ENCODE measurements around the gene RABGGTA. TPM values are rescaled to one million over a fixed set of nuclear protein-coding genes. Genes with fewer than 3 reads are reported as not detected.
"Not testable (repeated sequence)": the region's sequence is repeated elsewhere in the genome, so short reads cannot be mapped to it uniquely, and the experiment has no call there.

Gene RABGGTA
- total RNA-seq, 1 donor from 2014 or later: 20.3 TPM

DNA sequence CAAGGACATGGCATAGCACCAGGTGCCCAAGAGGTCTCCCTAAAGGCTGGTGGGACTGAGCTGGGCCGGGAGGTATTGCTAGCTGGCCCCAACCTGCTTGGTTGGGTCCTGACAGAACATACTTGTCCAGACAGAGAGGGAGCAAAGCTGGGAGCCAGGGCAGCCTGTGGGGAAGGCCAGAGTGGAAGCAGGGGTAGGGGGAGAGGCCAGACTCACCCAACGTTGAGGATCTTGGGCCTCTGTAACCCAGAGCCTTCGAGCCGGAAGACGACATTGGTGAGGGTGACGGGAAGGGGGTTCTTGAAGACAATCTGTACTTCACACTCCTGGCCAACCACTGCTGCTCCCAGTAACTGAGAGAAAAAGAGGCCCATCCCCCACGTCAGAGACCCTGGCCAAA, 17.5 kb downstream of the RABGGTA start:
- no peak for ATAC-seq (ENCODE audit: poor library complexity)
- intact Hi-C loops (cut with DNase I): no loop called here
- DNase-seq: no peak

DNA sequence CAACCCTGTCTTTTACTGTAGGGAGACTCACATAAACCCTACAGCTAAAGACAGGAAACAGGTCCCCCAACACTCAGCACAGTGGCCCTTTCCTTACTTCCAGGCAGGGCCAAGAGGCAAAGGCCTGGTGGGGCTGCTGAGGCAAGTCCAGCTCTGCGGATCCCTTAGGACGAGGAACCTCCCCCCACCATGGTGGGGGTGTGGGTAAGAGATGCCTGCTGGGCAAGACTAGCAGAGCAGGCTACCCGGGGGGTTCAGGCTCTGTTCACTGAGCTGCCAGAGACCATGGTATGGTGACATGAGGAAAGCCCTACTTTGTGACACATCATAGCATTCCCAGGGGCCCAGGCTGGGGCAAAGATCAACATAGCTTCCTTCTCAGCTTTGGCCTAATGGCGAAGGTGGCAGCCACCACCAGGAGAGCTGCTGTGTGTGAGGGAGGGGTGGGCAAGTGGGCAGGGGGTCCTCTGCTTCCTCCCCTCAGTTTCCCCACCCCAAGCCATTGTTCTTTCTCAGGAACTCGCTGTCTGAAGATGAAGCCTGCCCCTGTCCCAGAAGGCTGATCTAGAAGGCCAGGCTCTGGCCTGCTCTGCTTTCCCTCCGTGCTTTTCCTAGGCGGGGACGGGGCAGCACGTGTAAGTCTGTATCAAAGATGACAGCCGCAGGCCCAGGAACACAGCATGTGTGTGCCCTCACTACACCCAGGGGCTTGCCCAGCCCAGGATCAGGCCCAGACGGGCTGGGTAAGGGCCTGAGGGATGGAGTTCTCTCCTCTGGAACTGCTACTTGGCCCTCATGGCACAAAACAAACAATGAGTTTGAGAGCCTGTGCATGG, 18.9 kb downstream of the RABGGTA start:
- intact Hi-C loops (cut with DNase I): no loop called here
- no peak for ATAC-seq (ENCODE audit: poor library complexity)

DNA sequence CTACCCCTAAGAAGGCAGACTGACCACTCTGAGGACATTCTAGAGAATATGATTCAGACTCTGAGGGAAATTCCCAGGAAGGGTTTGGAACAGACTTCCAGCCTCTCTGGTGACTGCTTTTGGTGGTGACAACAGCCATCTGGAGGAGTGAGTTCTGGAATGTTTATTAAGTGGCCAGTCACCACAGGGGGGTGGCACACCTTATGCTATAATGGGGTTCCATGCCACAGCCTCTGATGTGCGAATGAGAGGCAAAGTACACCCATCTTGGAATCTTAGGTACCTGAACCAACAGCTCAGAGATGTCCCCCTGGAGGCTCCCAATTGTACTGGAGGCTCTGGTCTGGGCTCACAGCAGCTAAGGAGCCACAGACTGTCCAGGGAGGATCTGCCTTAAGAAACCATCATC, 19.5 kb downstream of the RABGGTA start:
- ATAC-seq (ENCODE audit: poor library complexity) (no peak), DNase-seq (no peak)
- intact Hi-C loops (cut with DNase I): no loop called here

More for the DNA sequence above, 18.9 kb downstream of the RABGGTA start:
- no peak for DNase-seq

DNA sequence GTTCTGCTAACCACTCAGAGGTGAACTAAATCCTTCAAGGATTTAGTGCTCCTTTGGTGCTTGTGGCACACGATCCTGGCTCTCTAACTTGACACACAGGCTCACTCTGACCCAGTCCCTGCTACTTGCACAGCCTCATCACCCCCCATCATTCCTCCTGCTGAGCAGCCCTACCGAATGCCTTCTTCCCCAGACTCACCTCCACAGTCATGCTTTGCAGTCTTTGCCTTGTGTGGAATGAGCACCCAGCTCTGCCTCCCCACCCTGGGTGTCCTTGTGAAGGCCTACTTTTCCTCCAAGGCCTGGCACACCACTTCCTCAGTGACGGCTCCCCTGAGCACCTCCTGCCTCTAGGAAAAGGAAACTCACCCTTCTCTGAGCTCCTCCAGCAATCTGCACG, 21.0 kb downstream of the RABGGTA start:
- intact Hi-C loops (cut with DNase I): no loop called here
- DNase-seq (no peak), ATAC-seq (ENCODE audit: poor library complexity) (no peak)

DNA sequence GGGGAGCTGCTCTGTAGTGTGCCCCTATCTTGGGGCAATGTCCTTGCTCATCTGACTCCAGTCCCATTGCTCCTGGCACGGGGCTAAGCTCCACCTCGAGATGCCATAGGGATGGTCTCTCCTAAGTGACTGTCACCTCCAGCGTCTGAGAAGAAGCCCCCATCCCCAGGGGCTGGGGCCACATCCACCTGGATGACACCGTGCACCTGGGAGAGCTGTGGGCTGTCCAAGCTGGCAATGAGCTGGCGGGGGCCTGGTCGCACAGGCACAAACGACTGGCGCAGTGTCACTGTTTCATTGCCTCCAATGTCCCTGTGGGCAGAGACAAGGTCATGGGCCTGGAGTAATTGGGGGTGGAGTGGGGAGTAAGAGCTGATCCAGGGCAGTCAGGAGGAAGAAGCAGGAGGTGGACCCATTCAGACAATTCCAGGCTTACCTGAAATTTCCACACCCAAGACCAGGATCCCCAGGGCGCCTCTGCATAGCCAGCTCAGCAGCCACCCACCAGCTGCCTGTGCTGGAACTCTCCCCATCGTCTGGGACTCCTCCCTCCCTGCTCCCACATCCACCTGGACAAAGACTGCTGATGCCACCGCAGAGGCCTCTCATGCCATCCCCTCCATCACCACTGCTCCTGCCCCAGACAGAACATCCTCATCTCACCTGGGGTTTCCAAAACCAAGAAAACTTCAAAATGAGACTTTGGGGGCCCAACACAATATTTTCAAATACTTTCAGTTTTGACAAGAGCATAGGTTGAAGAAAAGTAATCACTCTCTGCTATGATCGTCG, 22.0 kb downstream of the RABGGTA start:
- no peak for ATAC-seq (ENCODE audit: poor library complexity)
- DNase-seq: no peak
- intact Hi-C loops (cut with DNase I): no loop called here

DNA sequence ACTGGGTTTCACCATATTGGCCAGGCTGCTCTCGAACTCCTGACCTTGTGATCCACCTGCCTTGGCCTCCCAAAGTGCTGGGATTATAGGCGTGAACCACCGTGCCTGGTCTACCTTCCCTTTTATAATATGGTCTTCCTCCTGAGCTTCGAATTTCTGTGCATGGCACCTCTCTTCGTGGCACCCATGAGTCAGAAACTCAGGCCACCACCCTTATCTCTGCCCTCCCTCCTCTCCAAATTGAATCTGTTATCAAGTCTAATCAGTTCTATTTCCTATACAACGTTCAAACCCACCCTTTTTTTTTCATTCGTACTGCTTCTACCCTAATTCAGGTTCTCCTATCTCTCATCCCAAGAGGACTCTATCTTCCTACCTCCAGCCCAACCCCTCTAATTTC, 24.0 kb downstream of the RABGGTA start:
- ATAC-seq (ENCODE audit: poor library complexity) (no peak), DNase-seq (no peak)
- intact Hi-C loops (cut with DNase I): no loop called here

DNA sequence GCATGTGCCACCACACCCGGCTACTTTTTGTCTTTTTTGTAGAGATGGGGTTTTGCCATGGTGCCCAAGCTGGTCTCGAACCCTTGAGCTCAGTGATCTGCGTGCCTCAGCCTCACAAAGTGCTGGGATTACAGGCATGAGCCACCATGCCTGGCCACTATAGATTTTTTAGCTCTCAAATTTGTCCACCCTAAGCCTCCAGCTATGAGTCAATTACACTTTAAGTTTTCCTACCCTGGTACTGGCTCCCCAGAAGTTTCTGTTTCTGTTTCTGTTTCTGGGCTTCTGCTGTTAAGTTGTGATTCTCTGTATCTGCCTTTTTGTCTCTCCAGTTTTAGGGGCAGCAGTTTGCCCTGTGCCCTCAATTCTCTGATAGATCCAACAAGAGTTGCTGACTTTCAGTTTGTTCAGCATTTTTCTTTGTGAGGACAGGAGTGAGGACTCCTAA, 24.6 kb downstream of the RABGGTA start:
- intact Hi-C loops (cut with DNase I): no loop called here
- no peak for DNase-seq
- no peak for ATAC-seq (ENCODE audit: poor library complexity)

DNA sequence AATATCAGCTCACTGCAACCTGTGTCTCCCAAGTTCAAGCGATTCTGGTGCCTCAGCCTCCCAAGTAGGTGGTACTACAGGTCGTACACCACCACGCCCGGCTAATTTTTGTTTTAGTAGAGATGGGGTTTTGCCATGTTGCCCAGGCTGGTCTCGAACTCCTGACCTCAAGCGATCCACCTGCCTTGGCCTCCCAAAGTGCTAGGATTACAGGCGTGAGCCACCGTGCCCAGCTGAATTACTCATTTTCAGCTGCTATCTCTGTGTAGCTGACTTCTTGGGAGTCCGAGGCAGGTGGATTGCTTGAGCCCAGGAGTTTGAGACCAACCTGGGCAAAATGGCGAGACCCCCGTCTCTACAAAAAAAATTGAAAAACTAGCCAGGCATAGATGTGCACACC, 26.0 kb downstream of the RABGGTA start:
- DNase-seq; intact Hi-C loops (cut with DNase I); ATAC-seq (ENCODE audit: poor library complexity): not testable (repeated sequence)

DNA sequence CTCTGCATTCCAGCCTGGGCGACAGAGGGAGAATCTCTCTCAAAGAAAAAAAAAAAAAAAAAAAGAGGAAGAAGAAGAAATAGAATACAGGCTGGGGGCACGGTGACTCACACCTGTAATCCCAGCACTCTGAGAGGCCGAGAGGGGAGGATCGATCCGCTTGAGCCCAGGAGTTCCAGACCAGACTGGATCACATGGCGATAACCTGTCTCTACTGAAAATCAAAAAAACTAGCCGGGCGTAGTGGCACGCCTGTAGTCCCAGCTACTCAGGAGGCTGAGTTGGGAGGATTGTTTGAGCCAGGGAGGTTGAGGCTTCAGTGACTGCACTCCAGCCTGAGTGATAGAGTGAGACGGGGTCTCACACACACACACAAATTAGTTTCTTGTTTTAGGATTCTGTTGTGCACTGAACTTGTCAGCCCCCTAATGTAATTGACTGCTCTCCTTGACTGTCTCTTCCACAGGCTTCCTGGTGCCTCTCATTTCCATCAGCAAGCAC, 28.0 kb downstream of the RABGGTA start:
- DNase-seq (no peak), ATAC-seq (ENCODE audit: poor library complexity) (peak; percentile 0)
- intact Hi-C loops (cut with DNase I): loop anchor here (2.0 kb wide), 1 partner anchor 53 kb away; no protein-coding TSS in a partner anchor

DNA sequence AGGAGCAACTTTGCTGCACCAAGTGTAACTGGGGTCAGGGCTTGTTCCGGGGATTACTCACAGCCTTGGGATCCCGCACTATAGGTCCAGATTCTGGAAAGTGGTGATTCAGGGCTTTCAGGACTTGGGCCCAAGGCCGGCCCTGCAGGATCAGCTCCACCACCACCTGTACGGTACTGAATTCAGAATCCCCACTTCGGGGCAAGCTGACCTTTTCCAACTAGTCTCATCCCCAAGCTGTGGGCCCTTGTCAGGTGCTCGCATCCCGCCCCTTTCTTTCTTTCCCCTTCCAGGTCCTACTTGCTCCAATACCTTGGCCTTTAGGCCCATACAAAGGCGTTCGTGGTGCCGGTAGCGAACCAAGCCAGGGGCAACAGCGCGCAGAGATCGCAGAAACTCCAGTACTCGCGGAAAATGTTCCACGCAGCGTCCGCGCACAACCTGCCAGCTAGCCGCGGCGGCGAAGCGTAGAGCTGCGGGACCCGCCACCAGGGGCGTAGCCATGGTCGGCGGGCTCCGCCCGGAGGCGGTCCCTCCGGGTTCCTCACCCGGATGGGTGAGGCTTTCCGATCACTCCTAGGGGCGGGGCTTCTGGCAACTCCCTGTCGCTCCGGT, 29.5 kb downstream of the RABGGTA start:
- intact Hi-C loops (cut with DNase I): loop anchor here (2.0 kb wide), 1 partner anchor 55 kb away; no protein-coding TSS in a partner anchor
- peak; percentile 95 for ATAC-seq (ENCODE audit: poor library complexity)
- DNase-seq: peak; percentile 94

DNA sequence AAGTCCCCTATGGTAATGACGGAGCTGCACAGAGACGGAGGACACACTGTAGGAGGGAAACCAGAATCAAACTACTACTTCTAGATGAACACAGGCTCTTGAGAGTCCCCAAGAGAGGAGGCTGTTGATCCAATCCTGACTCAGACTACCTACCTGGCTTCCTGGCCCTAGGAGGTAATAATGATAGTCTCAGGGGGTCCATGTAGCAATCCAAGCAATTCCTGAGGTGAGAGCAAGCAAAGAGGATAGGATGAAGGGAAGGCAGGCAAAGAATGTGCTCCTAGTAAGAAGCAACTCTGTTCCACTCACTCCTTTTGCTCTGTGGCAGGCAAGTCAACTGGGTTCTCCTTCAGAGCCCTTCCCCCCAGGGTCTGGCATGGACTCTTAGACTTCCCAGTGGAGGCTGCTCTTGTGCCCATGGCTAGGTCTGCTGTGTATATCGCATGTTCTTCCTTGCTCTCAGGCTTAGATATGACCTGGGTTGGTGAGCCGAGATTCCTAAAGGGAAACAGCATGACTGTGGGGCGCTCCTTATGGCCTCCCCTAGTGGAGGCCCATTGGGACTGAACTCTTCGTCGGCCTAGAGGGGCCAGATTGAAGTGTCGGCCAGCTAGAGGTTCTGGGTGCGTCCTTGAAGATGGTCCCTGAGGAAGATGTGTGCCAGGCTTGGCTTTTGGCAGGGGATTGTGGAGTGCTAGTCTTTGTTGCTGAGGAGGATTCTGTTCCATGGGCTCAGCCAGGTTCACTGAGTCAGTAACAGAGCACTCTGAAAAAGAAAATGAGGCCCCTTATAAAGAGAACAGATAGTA, 31.1 kb downstream of the RABGGTA start:
- intact Hi-C loops (cut with DNase I): no loop called here
- DNase-seq (no peak), ATAC-seq (ENCODE audit: poor library complexity) (no peak)

DNA sequence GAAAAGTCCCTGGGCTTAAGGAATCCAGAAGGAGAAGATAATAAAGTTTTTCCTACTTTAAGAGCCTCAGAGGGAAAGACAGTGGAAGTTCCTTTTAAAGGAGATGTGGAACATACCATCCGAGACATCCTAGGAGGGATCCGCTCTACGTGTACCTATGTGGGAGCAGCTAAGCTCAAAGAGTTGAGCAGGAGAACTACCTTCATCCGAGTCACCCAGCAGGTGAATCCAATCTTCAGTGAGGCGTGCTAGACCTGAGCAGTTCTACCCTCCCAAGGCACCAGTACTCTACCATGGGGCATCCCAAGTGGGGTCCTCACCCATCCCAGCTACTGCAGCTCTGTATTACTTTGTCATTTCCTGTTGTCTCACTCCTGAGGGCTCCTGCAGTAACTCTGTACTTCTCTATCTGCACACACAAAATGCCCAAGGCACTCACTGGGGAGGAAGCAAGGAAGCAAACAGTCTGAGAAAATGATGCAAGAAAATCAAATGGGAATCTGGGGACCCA, 32.8 kb downstream of the RABGGTA start:
- ATAC-seq (ENCODE audit: poor library complexity): no peak
- DNase-seq: no peak
- intact Hi-C loops (cut with DNase I): no loop called here

DNA sequence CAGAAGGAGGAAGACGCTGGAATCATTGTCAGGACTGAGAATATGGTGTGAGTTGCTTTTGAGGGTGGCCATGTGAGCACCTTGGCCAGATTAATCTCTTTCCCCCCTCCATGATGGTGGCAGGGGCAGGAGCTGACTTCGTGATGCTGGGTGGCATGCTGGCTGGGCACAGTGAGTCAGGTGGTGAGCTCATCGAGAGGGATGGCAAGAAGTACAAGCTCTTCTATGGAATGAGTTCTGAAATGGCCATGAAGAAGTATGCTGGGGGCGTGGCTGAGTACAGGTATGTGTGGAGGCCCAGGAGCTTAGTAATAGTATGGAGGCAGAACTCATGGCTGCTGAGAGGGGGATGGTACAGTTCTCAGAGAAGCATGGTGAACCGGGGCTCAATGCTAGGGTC, 33.3 kb downstream of the RABGGTA start:
- intact Hi-C loops (cut with DNase I): no loop called here
- no peak for DNase-seq
- no peak for ATAC-seq (ENCODE audit: poor library complexity)

DNA sequence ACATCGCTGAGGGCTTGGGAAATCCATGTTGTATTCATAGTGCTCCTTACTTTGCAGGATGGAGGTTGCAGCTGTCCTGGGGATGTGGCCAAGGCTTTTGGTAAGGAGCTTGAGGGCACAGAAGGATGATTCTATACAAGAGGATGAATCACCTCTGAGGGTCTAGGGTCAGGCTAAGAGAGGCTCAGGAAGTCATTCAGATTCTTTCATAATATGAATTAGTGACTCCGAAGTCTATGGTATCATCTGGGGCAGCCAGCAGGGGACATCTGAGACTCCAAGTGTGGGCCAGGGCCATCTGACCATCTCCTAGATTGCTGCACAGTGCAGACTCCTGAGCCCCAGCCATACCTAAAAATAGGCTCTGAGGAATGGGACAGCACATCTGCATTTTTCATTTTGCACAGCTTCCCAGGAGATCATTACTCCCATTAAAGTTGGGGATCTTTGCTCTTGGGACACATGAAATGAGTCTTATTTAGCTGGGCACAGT, 33.9 kb downstream of the RABGGTA start:
- DNase-seq (no peak), ATAC-seq (ENCODE audit: poor library complexity) (no peak)
- intact Hi-C loops (cut with DNase I): no loop called here

DNA sequence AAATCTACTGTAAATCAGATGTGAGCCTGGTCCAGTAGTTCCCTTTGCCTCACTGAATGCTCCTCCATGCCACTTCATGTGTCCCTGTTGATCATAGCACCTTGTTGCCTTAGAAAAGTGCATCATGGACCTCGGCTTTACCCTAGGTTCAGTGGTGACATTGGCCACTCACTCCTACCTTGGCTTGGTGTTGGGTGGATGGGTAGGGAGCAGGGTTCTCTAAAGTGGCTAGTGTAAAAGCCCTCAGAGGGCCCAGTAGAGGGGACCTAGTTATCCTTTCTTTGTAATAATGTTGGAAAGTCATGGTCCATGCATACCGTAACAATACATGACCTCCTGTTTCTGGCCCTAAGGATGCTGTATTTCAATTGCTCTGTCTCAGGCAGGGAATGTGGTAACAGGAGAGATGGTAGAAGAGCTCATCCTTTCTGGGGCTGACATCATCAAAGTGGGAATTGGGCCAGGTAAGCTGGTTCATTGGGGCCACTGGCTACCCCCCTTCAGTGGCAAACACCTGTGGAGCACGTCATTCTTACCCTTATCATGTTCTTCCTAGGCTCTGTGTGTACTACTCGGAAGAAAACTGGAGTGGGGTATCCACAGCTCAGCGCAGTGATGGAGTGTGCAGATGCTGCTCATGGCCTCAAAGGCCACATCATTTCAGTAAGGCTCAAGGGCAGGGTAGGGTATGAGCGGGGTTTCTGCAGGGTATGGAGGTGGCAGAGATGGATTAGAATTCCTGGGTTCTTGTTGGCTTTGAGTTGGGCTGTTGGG, 34.5 kb downstream of the RABGGTA start:
- intact Hi-C loops (cut with DNase I): no loop called here
- DNase-seq: no peak
- ATAC-seq (ENCODE audit: poor library complexity): no peak

DNA sequence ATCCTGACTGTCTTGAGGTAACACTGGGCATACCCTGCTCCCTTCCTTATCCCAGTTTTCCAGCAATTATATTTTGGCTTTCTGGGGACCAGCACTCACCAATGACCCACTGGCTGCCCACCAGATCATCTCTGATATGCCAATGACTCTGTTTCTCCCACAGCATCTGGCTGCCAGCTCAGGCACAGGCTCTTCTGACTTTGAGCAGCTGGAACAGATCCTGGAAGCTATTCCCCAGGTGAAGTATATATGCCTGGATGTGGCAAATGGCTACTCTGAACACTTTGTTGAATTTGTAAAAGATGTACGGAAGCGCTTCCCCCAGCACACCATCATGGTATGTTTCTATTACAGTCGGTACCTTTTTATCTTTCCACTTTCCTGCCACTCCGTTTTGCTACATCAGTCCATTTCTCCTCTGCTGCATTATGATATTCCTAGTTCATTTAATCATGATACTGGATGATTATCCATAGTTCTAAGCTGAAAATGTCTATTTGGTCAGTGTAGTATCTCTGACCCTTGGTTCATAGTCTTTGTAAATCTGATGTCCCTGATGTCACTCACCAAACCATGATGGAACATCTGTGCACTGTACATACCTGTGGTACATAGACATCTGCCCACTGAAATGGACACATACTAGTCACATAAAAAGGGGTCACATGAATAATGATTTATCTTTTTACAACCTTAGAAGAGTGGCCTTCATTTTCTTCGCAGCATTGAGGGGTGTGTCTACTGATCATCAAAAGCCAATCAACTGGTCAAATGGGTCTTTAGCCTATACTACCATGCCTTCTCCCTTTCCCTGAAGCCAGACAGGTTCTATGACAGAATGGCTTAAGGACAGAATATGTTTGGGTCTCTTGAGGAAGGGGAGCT, 35.4 kb downstream of the RABGGTA start:
- ATAC-seq (ENCODE audit: poor library complexity): no peak
- intact Hi-C loops (cut with DNase I): no loop called here

More for the DNA sequence above, 35.4 kb downstream of the RABGGTA start:
- no peak for DNase-seq
